ENCODE results near the gene BRICD5.

BRICD5 gene

GRCh38 chr16:2179107-2179501 is 31.6 kb downstream of the BRICD5 start:
- DNase-seq = no peak

GRCh38 chr16:2178321-2179106 is 32.1 kb downstream of the BRICD5 start:
- peak in 1 of 2 experiments; percentile 35 for DNase-seq

GRCh38 chr16:2177561-2177960 is 33.1 kb downstream of the BRICD5 start:
- DNase-seq = no peak

DNA sequence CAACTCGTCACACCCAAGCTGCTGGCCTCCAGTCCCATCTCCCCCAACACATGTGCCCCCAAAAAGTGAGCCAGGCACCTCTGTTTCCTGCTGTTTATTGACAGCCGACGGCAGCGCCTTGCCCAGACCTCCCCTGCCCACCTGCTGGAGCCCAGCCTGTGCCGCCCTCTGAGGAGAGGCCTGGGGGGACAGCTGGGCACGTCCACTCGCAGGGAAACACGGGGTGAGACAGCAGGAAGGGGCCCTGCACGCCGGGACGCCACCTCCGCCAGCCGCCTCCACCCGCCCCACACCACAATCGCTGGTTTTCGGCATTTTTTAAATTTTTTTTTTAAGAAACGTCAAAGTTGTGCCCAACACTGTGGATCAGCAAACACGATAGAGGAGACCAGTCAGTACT is 33.6 kb downstream of the BRICD5 start:
- DNase-seq = no peak

- no peak for DNase-seq
These were observed 34.6 kb downstream of the BRICD5 start for GRCh38 chr16:2176047-2176446.

- no peak for DNase-seq
These were observed 35.2 kb downstream of the BRICD5 start for GRCh38 chr16:2175454-2175853.

DNA sequence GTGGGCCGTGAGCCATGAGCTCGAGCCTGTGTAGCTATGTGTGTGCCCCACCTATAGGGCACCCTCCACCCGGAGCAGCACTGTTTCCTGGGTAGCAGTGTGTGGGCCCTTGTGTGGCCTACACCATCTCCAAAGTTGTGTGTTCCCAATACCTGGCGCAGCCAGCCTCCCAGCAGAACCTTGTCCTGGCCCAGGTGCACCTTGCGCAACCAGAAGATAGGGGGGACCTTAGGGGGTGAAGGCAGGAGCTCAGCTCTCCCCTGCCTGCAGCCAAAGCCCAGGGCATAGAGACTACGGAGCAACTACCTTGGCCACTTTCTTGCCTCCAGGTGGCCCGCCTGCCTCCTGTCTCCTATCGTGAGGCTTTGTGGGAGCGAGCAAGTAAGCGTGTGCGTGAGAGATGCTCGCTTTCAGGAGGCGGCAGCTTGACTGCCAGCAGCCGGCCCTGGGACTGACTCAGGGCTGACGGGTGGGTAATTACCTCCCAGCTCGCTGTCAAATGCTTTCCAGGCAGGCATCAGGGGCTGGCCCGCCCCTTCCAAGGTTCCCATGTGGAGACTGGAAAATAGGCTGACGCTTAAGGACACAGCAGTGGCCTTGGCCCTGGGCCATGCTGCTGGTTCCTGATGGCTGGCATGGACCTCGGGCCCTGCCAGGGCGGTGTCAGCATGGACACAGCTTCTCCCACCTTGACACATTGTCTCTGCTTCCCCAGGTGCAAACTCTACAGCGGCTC is 36.1 kb downstream of the BRICD5 start:
- DNase-seq = no peak

DNA sequence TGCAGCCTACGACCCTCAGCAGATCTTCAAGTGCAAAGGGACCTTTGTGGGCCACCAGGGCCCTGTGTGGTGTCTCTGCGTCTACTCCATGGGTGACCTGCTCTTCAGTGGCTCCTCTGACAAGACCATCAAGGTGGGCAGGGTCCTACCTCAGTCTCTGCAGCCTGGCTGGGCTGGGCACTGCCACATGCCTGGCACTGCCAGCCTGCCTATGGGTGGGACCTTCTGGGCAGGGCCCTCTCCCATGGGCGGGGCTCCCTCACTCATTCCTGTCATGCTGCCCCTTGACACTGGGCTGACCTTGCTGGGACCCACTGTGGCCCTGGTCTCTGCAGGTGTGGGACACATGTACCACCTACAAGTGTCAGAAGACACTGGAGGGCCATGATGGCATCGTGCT is 36.7 kb downstream of the BRICD5 start:
- no peak for DNase-seq

DNA sequence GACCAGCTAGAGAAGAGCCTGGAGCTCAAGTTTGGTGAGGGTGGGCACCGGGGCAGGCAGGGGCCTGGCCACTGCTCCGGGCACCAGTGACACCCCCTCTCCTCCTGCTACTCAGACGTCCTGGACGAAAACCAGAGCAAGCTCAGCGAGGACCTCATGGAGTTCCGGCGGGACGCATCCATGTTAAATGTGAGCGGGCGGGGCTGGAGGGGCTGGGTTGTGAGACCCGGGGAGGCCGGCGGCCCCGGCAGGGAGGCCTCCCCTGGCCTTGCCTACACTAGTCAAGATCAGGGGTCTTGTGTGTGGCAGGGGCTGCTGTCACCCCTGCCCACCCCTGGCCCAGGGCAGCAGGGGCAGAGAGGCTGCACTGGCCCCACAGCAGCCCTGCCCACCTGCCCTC is 37.3 kb downstream of the BRICD5 start:
- no peak for DNase-seq

GRCh38 chr16:2172688-2173335 is 37.9 kb downstream of the BRICD5 start:
- DNase-seq = no peak

DNA sequence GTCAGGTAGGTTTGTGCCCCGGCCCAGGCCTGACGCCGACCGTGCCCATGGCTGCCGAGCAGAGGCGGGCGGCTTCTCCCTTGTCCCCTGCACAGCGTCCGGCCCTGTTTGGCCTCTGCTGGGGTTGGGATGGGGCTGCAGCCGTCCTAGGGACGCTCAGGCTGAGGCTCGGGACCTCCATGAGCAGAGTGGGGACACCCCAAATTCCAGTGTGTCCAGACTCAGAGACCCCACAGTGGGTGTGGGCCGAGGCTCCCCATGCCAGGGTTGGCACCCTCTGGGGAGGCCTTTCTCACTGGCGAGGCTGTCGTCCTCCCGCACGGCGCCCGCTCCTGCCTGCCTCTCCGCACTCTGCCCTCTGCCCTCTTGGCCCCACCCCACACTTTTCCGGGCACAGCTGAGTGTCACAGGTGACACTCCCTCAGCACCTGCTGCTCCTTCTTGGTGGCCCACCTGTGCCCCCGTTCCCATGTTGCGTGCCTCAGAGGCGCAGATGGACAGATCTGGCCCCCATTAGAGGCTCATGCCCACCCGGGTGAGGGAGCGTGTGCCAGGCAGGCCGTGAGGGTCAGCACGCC is 39.0 kb downstream of the BRICD5 start:
- no peak for DNase-seq

DNA sequence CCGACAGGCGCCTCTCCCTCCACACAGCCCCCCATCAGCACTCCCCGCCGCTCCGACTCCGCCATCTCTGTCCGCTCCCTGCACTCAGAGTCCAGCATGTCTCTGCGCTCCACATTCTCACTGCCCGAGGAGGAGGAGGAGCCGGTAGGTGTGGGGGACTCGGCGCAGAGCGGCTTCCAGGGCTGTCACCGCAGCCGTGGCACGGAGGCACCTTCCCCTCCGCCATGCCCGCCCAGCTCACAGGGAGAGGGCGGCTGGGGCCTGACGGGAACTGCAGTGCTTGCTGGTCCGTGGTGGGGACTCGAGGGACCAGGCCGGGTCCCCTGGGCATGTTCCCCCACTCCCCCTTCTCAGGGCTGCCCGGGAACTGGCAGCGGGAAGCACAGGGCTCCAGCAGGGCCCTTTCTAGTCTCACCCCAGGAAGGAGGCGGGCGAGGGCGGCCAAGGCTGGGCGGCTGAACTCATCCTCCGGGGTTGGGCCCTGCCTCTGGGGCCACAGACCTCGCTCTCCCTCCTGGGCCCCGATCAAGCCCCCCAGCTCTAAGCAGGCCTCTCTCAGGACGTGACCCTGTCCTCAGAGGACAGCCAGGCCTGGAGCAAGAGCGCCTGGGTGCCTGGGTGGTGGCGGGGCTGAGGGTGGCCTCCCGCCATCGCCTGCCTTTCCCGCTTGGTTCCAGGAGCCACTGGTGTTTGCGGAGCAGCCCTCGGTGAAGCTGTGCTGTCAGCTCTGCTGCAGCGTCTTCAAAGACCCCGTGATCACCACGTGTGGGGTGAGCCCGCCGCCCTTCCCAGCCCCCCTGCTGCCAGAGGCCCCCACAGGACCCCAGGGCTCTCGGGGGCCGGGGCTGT is 39.9 kb downstream of the BRICD5 start:
- no peak for DNase-seq

DNA sequence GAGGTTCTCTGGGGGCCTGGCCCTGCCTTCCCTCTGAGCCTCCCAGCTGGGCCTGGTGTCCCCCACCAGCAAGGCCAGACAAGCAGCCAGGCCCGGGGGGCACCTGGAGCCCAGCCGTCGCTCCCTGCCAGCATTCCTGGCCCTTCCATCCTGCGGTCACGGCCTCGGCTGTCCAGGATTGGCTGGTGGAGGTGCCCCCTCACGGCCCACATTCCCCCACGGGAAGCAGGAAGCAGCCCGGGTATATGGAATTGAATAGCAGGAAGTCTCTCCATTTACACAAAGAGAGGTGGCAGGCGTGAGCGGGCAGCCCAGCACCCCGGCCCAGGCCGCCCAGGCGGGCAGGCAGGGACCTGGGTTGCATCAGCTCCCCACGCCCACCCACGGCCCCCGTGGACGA is 40.6 kb downstream of the BRICD5 start:
- DNase-seq = no peak

GRCh38 chr16:2167068-2167638 is 43.5 kb downstream of the BRICD5 start:
- no peak for DNase-seq

DNA sequence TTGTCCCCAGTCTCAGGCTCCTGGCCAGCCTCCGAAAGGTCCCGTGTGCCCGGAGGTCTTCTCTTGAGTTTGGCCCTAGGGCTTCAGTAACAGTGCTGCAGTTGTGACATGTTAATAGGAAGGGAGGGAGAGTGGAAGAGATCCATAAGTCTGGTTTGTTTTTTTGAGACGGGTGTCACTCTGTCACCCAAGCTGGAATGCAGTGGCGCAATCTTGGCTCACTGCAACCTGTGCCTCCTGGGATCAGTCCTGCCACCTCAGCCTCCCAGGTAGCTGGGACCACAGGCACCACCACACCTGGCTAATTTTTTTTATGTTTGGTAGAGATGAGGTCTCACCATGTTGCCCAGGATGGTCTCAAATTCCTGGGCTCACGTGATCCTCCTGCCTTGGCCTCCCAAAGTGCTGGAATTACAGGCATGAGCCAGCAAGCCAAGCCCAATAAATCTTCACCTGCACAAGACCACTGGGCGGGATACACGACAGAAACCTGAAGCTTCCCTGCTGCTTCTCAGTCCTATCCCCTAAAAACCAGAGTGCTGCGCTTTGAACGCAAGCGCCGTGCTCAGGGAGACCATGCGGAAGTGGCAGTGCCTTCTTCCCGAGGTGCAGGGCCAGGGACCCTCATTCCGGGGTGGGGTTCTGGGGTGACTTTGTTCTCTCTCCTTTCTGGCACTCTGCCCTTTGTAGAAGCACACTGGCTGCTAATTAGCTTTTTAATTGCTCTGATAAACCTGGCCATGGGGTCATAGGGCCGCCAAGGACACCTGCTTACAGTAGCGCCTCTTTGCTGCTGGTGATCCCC is 44.2 kb downstream of the BRICD5 start:
- DNase-seq = no peak

DNA sequence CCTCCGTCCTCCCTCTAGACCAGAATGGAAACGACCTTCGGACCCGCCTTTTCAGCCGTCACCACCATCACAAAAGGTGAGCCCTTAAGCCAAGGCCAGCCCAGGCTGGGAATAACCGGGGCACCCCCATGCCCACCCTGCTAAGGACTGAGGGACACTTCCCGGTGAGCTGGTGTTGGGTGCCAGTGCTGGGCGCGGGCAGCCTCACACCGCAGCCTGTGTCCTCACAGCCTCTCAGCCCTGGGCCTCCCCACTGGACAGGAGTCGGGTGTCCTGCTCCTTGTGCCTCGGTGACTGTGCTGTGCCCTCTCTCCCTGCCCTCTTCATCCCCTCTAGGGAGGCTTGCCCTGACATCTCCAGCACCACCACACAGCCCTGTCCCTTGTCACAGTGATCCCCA is 44.8 kb downstream of the BRICD5 start:
- no peak for DNase-seq

DNA sequence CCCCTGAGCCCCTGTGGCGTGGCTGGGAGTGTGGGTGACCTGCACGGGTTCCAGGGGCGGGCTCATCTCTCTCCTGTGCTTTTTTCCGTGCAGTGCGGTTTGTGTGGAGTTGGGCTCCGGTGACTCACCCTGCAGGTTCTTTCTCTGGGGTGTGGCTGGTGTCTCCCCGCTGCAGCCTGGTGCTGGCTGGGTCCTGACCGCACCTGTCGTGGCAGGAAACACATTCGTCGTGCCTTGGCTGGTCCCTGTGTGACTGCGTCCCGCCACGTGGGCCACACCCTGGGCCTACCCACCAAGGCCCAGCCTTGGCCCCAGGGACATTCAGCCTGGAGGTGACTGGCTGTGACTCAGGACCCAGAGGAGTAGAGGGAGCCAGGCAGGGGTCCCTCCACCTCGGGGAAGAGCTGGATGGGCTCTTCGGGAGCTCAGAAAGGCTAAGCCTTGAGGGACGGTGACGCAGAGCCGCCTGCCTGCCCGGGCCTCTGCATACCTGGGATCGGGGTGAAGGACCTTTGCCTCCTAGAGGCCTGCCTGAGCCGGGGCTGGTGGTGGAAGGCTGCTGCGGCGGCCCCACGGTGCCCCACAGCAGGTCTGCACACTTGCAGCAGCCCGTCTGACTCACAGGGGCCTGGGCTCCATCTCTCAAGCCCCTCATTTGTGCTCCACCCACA is 47.3 kb downstream of the BRICD5 start:
- no peak for DNase-seq

GRCh38 chr16:2162676-2163118 is 48.0 kb downstream of the BRICD5 start:
- no peak for DNase-seq

- DNase-seq = no peak
These were observed 48.8 kb downstream of the BRICD5 start for GRCh38 chr16:2161911-2162310.

DNA sequence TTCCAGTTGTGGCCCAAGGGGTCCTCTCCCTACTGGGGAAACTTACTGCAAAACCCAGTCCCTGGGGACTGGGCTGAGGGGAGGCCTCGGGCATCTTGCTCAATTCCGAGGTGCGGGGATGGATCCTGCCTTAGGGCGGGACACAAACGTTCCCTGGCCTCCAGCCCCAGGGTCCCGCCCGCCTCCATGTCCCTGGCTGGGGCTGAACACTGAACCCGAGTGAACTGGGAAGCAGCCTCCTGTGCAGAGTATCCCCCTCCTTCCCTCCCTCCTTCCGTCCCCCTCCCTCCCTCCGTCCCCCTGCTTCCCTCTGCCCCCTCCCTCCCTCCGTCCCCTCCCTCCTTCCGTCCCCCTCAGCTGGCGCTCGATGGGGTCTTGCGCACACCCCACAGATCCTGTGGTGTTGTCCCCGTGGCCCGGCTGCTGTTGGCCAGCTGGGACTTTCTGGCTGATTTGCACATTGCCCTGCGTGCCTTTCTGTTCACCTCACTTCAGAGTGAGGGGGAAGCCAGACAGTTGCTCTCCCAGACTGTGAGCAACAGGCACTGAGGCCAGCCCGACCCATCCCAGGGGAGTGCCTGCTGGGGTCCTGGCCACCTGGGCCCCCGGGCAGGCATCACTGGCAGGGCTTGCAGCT is 49.6 kb downstream of the BRICD5 start:
- no peak for DNase-seq

Data from stimulated activated CD4-positive, alpha-beta T cell treated with anti-CD3 and anti-CD28 coated beads, Interleukin-4, amount 100 ng/mL, for 4 hours (primary cell).